Trophoblast cell (in vitro differentiated cells and primary cell): ENCODE data around the gene ANKRD18B.
A peak's percentile ranks its signal among the peaks of the same experiment; 100 is the strongest.
"Not testable (repeated sequence)": the region's sequence is repeated elsewhere in the genome, so short reads cannot be mapped to it uniquely, and the experiment has no call there.

Experiments used
- DNase-seq, 2 donors: peaks; one replicate each; pipeline ENCODE4 v3.0.0-alpha.2; 2016
- H2AFZ ChIP-seq: 2 replicates; pipeline ENCODE4 v1.6.1; 2013; ENCODE audit warnings: low read length, moderate library complexity, mild to moderate bottlenecking; ENCODE audit not compliant: insufficient read depth, poor library complexity
- H2AK5ac ChIP-seq: 2 replicates; pipeline ENCODE4 v1.6.1; 2013; ENCODE audit warnings: mild to moderate bottlenecking, low read length
- H2BK120ac ChIP-seq: 2 replicates; pipeline ENCODE4 v1.6.1; 2013; ENCODE audit warnings: low read length, mild to moderate bottlenecking, moderate library complexity; ENCODE audit not compliant: insufficient read depth, poor library complexity
- H2BK12ac ChIP-seq: 2 replicates; pipeline ENCODE4 v1.6.1; 2013; ENCODE audit warnings: mild to moderate bottlenecking, low read length, moderate library complexity
- H2BK5ac ChIP-seq: 2 replicates; pipeline ENCODE4 v1.6.1; 2013; ENCODE audit warnings: low read length, low read depth, moderate library complexity, mild to moderate bottlenecking; ENCODE audit not compliant: poor library complexity
- H3K14ac ChIP-seq: 2 replicates; pipeline ENCODE4 v1.6.1; 2013; ENCODE audit warnings: mild to moderate bottlenecking, low read length
- H3K18ac ChIP-seq: 2 replicates; pipeline ENCODE4 v1.6.1; 2013; ENCODE audit warnings: mild to moderate bottlenecking, low read length
- H3K23ac ChIP-seq: 2 replicates; pipeline ENCODE4 v1.6.1; 2013; ENCODE audit warnings: low read length
- H3K27ac ChIP-seq: 2 replicates; pipeline ENCODE4 v1.5.1; 2013; ENCODE audit warnings: low read depth, mild to moderate bottlenecking, inconsistent platforms, low read length, moderate library complexity
- H3K27me3 ChIP-seq: 2 replicates; pipeline ENCODE4 v1.6.1; 2013; ENCODE audit warnings: inconsistent platforms, mild to moderate bottlenecking, low read length, moderate library complexity; ENCODE audit not compliant: insufficient read depth
- H3K36me3 ChIP-seq, 2 experiments: 1 replicate in 1 of 2; 2 replicates in 1 of 2; pipeline ENCODE4 v1.6.1; 2013; ENCODE audit warnings: low read length in 2 of 2, mild to moderate bottlenecking in 2 of 2, moderate library complexity in 1 of 2; ENCODE audit not compliant: insufficient read depth in 2 of 2, control insufficient read depth in 1 of 2
- H3K4ac ChIP-seq: 2 replicates; pipeline ENCODE4 v1.6.1; 2013; ENCODE audit warnings: low read depth, mild to moderate bottlenecking, low read length, moderate library complexity
- H3K4me1 ChIP-seq, 2 experiments: 1 replicate in 1 of 2; 2 replicates in 1 of 2; pipeline ENCODE4 v1.6.1; 2013; ENCODE audit warnings: low read length in 2 of 2, mild to moderate bottlenecking in 2 of 2, moderate library complexity in 1 of 2; ENCODE audit not compliant: insufficient read depth in 2 of 2, control insufficient read depth in 1 of 2
- H3K4me2 ChIP-seq: 2 replicates; pipeline ENCODE4 v1.6.1; 2013; ENCODE audit warnings: inconsistent platforms, mild to moderate bottlenecking, low read length, moderate library complexity
- H3K4me3 ChIP-seq: 2 replicates; pipeline ENCODE4 v1.5.1; 2013; ENCODE audit warnings: mild to moderate bottlenecking, low read depth, low read length, inconsistent platforms
- H3K79me1 ChIP-seq: one replicate; pipeline ENCODE4 v1.6.1; 2013; ENCODE audit warnings: low read length
- H3K79me2 ChIP-seq: 2 replicates; pipeline ENCODE4 v1.6.1; 2013; ENCODE audit warnings: low read length, mild to moderate bottlenecking; ENCODE audit not compliant: control insufficient read depth, insufficient read depth, poor library complexity
- H3K9ac ChIP-seq: 2 replicates; pipeline ENCODE4 v1.6.1; 2013; ENCODE audit warnings: mild to moderate bottlenecking, low read length
- H3K9me3 ChIP-seq: 2 replicates; pipeline ENCODE4 v1.6.1; 2013; ENCODE audit warnings: low read depth, mild to moderate bottlenecking, control low read depth, inconsistent platforms, low read length; ENCODE audit not compliant: insufficient read depth
- H4K12ac ChIP-seq: 2 replicates; pipeline ENCODE4 v1.6.1; 2013; ENCODE audit warnings: low read depth, mild to moderate bottlenecking, low read length, moderate library complexity
- H4K8ac ChIP-seq: 2 replicates; pipeline ENCODE4 v1.6.1; 2013; ENCODE audit warnings: low read depth, mild to moderate bottlenecking, low read length, moderate library complexity
- H4K91ac ChIP-seq: one replicate; pipeline ENCODE4 v1.6.1; 2013; ENCODE audit warnings: low read depth, mild to moderate bottlenecking, low read length, moderate library complexity
- WGBS: extraction: QIAGEN DNeasy Blood & Tissue Kit; methylation state at CpG from one replicate; pipeline ENCODE4 v1.1.7; 2013; ENCODE audit warnings: missing lambda C conversion rate; ENCODE audit not compliant: insufficient read length, insufficient coverage; ENCODE audit errors: extremely low coverage; 5-methylcytosine and 5-hydroxymethylcytosine counted together

Gene ANKRD18B

DNA sequence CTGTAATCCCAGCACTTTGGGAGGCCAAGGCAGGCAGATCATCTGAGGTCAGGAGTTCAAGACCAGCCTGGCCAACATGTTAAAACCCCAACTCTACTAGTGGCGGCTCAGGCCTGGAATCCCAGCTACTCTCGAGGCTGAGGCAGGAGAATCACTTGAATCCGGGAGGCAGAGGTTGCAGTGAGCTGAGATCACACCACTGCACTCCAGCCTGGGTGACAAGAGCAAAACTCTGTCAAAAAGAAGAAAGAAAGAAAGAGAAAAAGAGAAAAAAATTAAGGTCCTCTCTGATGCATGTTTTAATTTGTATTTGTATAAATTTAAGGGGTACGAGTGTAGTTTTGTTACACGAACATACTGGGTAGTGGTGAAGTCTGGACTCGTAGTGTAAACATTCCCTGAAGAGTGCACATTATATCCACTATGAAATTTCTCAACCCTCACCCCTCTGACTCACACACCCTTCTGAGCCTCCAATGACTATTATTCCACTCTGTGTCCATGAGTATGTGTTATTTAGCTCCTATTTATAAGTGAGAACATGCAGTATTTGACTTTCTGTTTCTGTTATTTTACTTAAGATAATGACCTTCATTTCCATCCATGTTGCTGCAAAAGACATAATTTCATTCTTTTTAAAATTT lies 6.0 kb upstream of the ANKRD18B start:
- not testable (repeated sequence) for H3K79me1 ChIP-seq, H3K79me2 ChIP-seq, H3K36me3 ChIP-seq, H4K12ac ChIP-seq, H4K8ac ChIP-seq, H2AK5ac ChIP-seq, H3K4me3 ChIP-seq, H2BK120ac ChIP-seq, H2AFZ ChIP-seq, H2BK12ac ChIP-seq, H4K91ac ChIP-seq, H3K23ac ChIP-seq, H3K18ac ChIP-seq, H3K14ac ChIP-seq, H3K9me3 ChIP-seq, H3K27ac ChIP-seq, H3K27me3 ChIP-seq, H2BK5ac ChIP-seq, H3K9ac ChIP-seq, H3K4ac ChIP-seq, H3K4me2 ChIP-seq, H3K4me1 ChIP-seq
- no CpG with 5 or more reads among the region's 6 CpGs for whole genome bisulfite sequencing
- peak in 1 of 2 donors; percentile 10 for DNase-seq

DNA sequence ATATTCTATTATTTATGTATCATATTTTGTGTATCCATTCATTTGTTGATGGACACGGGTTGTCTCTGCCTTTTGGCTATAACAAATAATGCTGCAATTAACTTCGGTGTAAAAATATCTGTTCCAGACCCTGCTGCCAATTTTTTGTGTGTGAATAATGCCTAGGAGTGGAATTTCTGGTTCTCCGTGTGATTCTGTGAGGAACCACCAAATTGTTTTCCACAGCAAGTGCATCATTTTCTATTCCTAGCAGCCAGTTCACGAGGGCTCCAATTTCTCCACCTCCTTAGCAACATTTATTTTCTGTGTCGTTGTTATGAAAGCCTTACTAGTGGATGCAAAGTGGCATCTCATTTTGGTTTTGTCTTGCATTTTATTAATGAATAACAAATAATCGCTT lies 2.2 kb upstream of the ANKRD18B start:
- not testable (repeated sequence) for H3K23ac ChIP-seq, H2AFZ ChIP-seq, H3K36me3 ChIP-seq, H3K4me2 ChIP-seq, H3K9ac ChIP-seq, H4K8ac ChIP-seq, H2AK5ac ChIP-seq, H3K4ac ChIP-seq, H3K4me3 ChIP-seq, H3K9me3 ChIP-seq, H3K79me1 ChIP-seq, H3K14ac ChIP-seq, H2BK5ac ChIP-seq, H3K79me2 ChIP-seq, H4K91ac ChIP-seq, H2BK120ac ChIP-seq, H3K4me1 ChIP-seq, H2BK12ac ChIP-seq, H3K18ac ChIP-seq, DNase-seq, H3K27me3 ChIP-seq, H4K12ac ChIP-seq, H3K27ac ChIP-seq
- no CpG with 5 or more reads among the region's 6 CpGs for WGBS

DNA sequence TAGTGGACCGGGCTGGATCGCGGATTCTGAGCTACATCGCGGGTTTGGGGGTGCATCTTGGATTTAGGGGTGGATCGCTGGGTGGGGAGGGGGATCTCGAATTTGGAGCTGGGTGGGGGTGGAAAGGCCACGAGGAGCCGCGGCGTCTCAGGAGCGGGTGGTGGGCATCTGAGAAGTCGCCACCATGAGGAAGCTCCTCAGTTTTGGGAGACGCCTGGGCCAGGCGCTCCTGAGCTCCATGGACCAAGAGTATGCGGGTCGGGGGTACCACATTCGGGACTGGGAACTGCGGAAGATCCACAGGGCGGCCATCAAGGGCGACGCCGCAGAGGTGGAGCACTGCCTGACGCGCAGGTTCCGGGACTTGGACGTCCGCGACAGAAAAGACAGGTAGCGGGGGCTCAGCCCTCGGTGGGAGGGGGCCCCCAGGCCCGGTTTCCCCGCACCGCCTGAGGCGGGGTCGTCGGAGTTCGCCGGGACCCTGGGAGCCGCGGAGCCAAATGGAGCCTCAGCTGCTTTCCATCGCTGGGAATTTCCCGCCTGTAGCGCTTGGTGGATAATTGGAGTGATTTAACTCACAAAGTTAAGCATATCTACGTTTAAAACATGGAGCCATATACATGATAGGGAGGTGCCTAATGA lies 376 bp downstream of the ANKRD18B start:
- DNase-seq: peak in 1 of 2 donors; percentile 22
- Histone ChIP-seq H3K4me1 (peaks cover 5 to 6% of the 10 kb centered on the region in 2 experiments), H3K4me3 (peak overlapping the region; percentile 66), H3K4ac (no peak overlapping the region), H3K23ac (no peak overlapping the region), H3K4me2 (peak overlapping the region; percentile 99), H3K18ac (no peak overlapping the region), H3K9ac (no peak overlapping the region), H3K79me1 (no peaks in the 10 kb centered on the region), H3K9me3 (no peaks in the 10 kb centered on the region), H2AFZ (peak overlapping the region; percentile 93), H3K36me3 (no peaks in the 10 kb centered on the region), H2AK5ac (no peak overlapping the region), H2BK12ac (no peak overlapping the region), H3K27me3 (peaks cover 9% of the 10 kb centered on the region), H4K12ac (no peak overlapping the region), H4K8ac (no peak overlapping the region), H2BK120ac (peak overlapping the region; percentile 11), H4K91ac (no peak overlapping the region), H3K79me2 (no peaks in the 10 kb centered on the region), H3K14ac (no peak overlapping the region), H3K27ac (no peak overlapping the region), H2BK5ac (no peak overlapping the region)
- no CpG with 5 or more reads among the region's 45 CpGs for WGBS

DNA sequence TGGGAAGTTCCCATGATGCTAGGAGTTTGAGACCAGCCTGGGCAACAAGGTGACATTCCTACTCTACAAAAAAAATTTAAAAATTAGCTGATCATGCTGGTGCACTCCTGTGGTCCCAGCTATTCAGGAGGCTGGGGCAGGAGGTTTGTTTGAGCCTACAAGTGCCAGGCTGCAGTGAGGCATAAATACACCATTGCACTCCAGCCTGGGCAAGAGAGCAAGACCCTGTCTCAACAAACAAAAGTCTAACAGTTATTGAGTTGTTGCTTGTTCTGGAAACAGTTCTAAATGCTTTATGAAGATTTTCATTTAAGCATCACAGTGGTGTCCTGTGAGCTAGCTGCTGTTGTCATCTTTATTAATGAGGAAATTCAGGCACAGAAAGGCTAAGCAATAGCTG lies 4.0 kb downstream of the ANKRD18B start:
- H3K4me1 ChIP-seq, H2BK5ac ChIP-seq, H3K36me3 ChIP-seq, H3K27me3 ChIP-seq, H3K4ac ChIP-seq, H3K23ac ChIP-seq, DNase-seq, H2BK120ac ChIP-seq, H2BK12ac ChIP-seq, H3K9ac ChIP-seq, H3K14ac ChIP-seq, H4K12ac ChIP-seq, H3K27ac ChIP-seq, H4K8ac ChIP-seq, H3K4me2 ChIP-seq, H3K18ac ChIP-seq, H3K4me3 ChIP-seq, H2AK5ac ChIP-seq, H3K79me2 ChIP-seq, H3K9me3 ChIP-seq, H4K91ac ChIP-seq, H2AFZ ChIP-seq, H3K79me1 ChIP-seq: not testable (repeated sequence)
